Uterus (tissue), 4 donors: ENCODE results near the gene PRSS56. TPM values are rescaled to one million over a fixed set of nuclear protein-coding genes. Genes with fewer than 3 reads are reported as not detected.

ENCODE experiments used
- DNase-seq, 2 donors: peaks; one replicate each; pipeline ENCODE4 v3.0.0-alpha.2; 2019 to 2020
- H3K27ac ChIP-seq, 2 donors: fragments of 200-600 bp; sonication (generic); 1 replicate in 1 of 2; 2 replicates in 1 of 2; pipeline ENCODE4 v1.5.1; 2016 to 2018
- H3K27me3 ChIP-seq, 2 donors: fragments of 200-600 bp; sonication (generic); one replicate each; pipeline ENCODE4 v1.5.1; 2018 to 2019; ENCODE audit warnings: control low read depth in 1 of 2
- H3K36me3 ChIP-seq, 2 donors: fragments of 200-600 bp; sonication (generic); one replicate each; pipeline ENCODE4 v1.5.1; 2019; ENCODE audit warnings: control low read depth in 1 of 2
- H3K4me1 ChIP-seq, 2 donors: fragments of 200-600 bp; sonication (generic); one replicate each; pipeline ENCODE4 v1.5.1; 2018 to 2019; ENCODE audit warnings: control low read depth in 1 of 2
- H3K4me3 ChIP-seq, 2 donors: fragments of 200-600 bp; sonication (generic); 1 replicate in 1 of 2; 2 replicates in 1 of 2; pipeline ENCODE4 v1.5.1; 2018 to 2019; ENCODE audit warnings: mild to moderate bottlenecking in 1 of 2
- H3K9me3 ChIP-seq, 2 donors: fragments of 200-600 bp; sonication (generic); one replicate each; pipeline ENCODE4 v1.5.1; 2019; ENCODE audit warnings: control low read depth in 1 of 2
- CTCF ChIP-seq, 4 experiments: fragments of 200-600 bp in 2 of 4; fragments of 450-650 bp in 2 of 4; sonication (generic) in 2 of 4; IDR thresholded peaks; one replicate each; pipeline ENCODE4 v1.5.1; 2016 to 2019; ENCODE audit warnings: antibody characterized with exemption in 4 of 4, mild to moderate bottlenecking in 2 of 4, moderate library complexity in 1 of 4
- POLR2A ChIP-seq, 2 donors: fragments of 450-650 bp; IDR thresholded peaks; one replicate each; pipeline ENCODE4 v1.6.1; 2016; ENCODE audit warnings: antibody characterized with exemption in 2 of 2, mild to moderate bottlenecking in 1 of 2, moderate library complexity in 1 of 2
- intact Hi-C: fragments of 100-400 bp; cut with DNase I; formaldehyde crosslinking; loops from one replicate; pipeline ENCODE4 v1.15.1; 2023; ENCODE audit warnings: low total_unique reads
- total RNA-seq, 4 donors: library from RNA; depleted of rRNA in 3 of 4; stranded (reverse); fragments of >200 nt in 3 of 4; gene quantifications; one replicate each; pipeline versions ENCODE4 v1.1.0 to v1.2.4, GENCODE V29; 2014 to 2023
- donor health status: DM: yes; HTN: yes; CAD: no.

The PRSS56 gene
- total RNA-seq, 4 donors from 2014 or later = not detected

DNA sequence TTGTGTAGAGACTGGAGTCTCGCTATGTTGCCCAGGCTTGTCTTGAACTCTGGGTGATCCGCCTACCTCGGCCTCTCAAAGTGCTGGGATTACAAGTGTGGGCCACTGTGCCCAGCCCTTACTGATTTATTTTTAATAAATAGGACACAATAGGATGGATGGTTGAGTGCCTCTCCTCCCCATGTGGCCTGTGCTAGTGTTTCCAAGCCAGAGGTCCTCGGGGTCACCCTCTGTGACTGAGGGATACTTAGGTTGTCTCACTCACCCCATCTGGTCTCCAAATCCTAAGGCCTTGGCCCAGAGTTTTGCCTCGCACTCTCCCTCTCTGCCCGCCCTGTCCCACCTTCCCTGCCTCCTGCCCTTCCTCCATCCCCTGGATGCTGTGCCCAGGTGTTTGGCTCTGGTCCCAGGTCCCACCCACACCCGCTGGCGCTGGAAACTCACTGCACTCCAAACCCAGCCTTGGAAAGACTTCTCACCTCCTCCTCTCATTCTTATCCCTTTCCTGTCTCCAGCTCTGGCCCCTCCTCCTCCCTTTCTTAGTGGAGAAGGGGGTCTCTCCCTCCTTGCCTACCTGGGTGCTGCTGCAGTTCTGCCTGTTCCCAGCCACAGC is 27.8 kb upstream of the PRSS56 start:
- H3K27ac ChIP-seq = no peak overlapping the region
- H3K9me3 ChIP-seq = no peaks in the 10 kb centered on the region

DNA sequence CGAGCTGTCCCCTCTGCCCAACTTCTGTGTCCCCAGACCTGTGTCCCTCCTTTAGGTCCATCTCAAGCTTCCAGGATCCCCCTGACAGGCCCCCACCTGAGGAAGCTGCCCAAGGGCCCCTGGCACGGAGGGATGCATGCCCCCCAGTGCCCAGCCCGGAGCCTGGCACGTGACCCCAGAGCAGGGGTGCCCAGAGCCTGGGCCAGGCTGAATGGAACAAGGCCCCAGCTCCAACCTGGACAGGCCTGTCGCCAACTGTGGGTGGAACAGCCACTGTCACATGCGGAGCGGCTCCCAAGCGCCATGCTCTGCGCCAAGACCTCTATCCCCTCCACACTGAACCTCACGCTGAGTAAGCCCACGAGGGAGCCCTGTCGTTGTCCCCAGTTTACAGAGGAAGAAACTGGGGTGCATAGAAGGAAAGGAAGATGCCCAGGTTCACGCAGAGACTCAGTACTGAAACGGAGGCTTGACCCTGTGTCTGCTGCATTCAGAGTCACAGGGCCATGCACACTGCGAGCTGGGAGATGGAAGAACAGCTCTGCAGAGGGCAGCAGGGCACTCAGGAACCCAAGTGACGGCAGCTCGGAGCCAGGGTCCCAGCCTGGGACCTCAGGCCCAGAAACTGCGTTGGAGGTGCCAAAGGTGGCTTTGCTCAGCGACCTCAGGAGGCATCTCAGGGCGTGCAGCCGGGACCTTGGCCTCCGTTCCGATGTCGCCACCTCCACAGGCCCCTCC is 27.1 kb upstream of the PRSS56 start:
- Histone ChIP-seq H3K36me3 (no peaks in the 10 kb centered on the region), H3K4me1 (no peaks in the 10 kb centered on the region), H3K27ac (no peak overlapping the region), H3K27me3 (no peaks in the 10 kb centered on the region), H3K4me3 (no peak overlapping the region), H3K9me3 (no peaks in the 10 kb centered on the region)
- TF ChIP-seq POLR2A (IDR thresholded peaks at IDR 0.05) (no peak), CTCF (IDR thresholded peaks at IDR 0.05) (no peak)
- DNase-seq = no peak
- intact Hi-C loops = no loop called here

More for the DNA sequence above, 27.8 kb upstream of the PRSS56 start:
- TF ChIP-seq CTCF (IDR thresholded peaks at IDR 0.05) = no peak
- no peak for TF ChIP-seq POLR2A (IDR thresholded peaks at IDR 0.05)
- DNase-seq = no peak
- Histone ChIP-seq H3K27me3 (no peaks in the 10 kb centered on the region), H3K4me3 (no peak overlapping the region), H3K36me3 (no peaks in the 10 kb centered on the region), H3K4me1 (no peaks in the 10 kb centered on the region)
- intact Hi-C loops = no loop called here

DNA sequence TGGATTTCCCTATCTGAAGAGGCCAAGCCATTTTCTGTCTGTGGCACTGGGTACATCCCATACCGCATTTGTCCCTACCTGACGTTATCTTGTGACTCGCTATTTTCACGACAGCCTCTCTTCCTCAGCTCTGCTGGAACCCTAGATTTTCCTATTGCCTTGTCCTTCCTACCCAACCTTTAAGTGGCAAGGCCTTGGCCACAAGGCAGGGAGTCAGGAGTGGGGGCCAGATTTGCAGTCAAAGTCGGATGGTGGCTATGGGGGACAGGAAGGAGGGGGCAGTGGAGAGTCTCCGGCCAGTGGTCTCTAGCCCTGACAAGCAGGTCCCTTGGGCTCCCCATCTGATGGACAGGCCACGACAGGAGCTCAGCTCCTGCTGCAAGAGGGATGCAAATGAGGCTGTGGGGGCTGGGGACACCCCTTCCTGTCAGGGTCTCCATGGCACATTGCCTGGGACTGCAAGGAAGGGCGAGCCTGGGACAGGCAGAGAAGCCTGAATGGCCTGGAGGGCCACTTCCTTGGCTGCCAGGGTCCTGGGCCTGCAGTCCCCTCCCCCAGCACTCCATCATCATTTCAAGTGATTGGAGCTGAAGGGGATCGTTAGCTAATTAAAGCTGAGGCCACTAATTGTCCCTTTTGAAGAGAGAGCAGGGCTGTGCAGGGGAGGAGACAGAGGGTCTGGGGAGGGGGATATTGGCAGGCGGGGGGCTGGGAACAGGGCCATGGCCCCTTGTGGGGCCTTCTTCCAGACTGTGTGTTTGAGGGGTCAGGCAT is 26.3 kb upstream of the PRSS56 start:
- no peaks in the 10 kb centered on the region for H3K36me3 ChIP-seq
- intact Hi-C loops = no loop called here
- TF ChIP-seq CTCF (IDR thresholded peaks at IDR 0.05) (no peak), POLR2A (IDR thresholded peaks at IDR 0.05) (no peak)
- DNase-seq = no peak
- H3K27me3 ChIP-seq = no peaks in the 10 kb centered on the region
- H3K9me3 ChIP-seq = no peaks in the 10 kb centered on the region
- no peak overlapping the region for H3K4me3 ChIP-seq
- H3K4me1 ChIP-seq = no peaks in the 10 kb centered on the region
- no peak overlapping the region for H3K27ac ChIP-seq

DNA sequence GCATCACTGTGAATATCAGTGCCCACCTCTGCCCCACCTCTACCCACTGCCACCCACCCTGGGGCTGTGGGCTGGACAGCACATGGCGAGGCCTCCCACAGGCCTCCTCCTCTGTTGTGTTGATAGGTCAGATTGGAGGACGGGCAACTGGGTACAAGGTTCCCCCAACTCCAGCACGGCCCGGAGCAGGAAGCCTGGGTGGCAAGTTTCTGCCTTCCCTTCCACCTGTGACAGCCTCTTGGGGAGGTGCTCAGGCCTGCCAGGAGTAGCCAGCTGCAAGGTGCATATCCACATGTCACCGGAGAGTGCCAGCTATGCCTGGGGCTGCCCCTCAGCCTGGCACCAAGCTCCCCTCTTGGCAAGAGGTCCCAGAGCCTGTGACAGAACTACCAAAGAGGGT is 25.6 kb upstream of the PRSS56 start:
- H3K4me3 ChIP-seq = no peak overlapping the region
- H3K4me1 ChIP-seq = no peaks in the 10 kb centered on the region
- intact Hi-C loops = no loop called here
- no peaks in the 10 kb centered on the region for H3K9me3 ChIP-seq
- no peaks in the 10 kb centered on the region for H3K27me3 ChIP-seq
- H3K27ac ChIP-seq = no peak overlapping the region
- no peak for DNase-seq
- no peak for TF ChIP-seq CTCF (IDR thresholded peaks at IDR 0.05)
- TF ChIP-seq POLR2A (IDR thresholded peaks at IDR 0.05) = no peak
- H3K36me3 ChIP-seq = no peaks in the 10 kb centered on the region

GRCh38 chr2:232495292-232495691 is 24.9 kb upstream of the PRSS56 start:
- no peak overlapping the region for H3K27ac ChIP-seq
- no peaks in the 10 kb centered on the region for H3K36me3 ChIP-seq
- no peaks in the 10 kb centered on the region for H3K9me3 ChIP-seq
- H3K27me3 ChIP-seq = no peaks in the 10 kb centered on the region
- no peak for DNase-seq
- intact Hi-C loops = no loop called here
- H3K4me1 ChIP-seq = no peaks in the 10 kb centered on the region
- no peak overlapping the region for H3K4me3 ChIP-seq
- TF ChIP-seq CTCF (IDR thresholded peaks at IDR 0.05) (no peak), POLR2A (IDR thresholded peaks at IDR 0.05) (no peak)
